ENCODE measurements around the gene VMAC.

GRCh38 chr19:5903056-5903623 lies 1.5 kb upstream of the VMAC start:
- no peak for TF ChIP-seq POLR2A (IDR thresholded peaks at IDR 0.05)
- TF ChIP-seq, protein P1, sequence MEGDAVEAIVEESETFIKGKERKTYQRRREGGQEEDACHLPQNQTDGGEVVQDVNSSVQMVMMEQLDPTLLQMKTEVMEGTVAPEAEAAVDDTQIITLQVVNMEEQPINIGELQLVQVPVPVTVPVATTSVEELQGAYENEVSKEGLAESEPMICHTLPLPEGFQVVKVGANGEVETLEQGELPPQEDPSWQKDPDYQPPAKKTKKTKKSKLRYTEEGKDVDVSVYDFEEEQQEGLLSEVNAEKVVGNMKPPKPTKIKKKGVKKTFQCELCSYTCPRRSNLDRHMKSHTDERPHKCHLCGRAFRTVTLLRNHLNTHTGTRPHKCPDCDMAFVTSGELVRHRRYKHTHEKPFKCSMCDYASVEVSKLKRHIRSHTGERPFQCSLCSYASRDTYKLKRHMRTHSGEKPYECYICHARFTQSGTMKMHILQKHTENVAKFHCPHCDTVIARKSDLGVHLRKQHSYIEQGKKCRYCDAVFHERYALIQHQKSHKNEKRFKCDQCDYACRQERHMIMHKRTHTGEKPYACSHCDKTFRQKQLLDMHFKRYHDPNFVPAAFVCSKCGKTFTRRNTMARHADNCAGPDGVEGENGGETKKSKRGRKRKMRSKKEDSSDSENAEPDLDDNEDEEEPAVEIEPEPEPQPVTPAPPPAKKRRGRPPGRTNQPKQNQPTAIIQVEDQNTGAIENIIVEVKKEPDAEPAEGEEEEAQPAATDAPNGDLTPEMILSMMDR (IDR thresholded peaks at IDR 0.05 in 8 of 11, conservative IDR thresholded peaks at IDR 0.05 in 3 of 11), result peak in 1 of 11 experiments; percentile 4

Data from spleen (tissue), 7 donors.